Caco-2 (cell line): Measurements from ENCODE around the gene RPL4. TPM values are rescaled to one million over a fixed set of nuclear protein-coding genes. Genes with fewer than 3 reads are reported as not detected.

Experiments used
- BruUV-seq: library from RNA; stranded (reverse); fragments of 400-500 nt; replicated peaks from 2 replicates; lab custom pipeline; 2021; lab: Mats Ljungman, UMichigan
- CTCF ChIA-PET: fragments of 300-600 bp; sonication (Branson Sonifier 250); formaldehyde crosslinking; loops from one replicate; lab custom pipeline; 2022; ENCODE audit warnings: antibody characterized with exemption; lab: Charles Lee
- POLR2A ChIA-PET: fragments of 300-600 bp; sonication (Branson Sonifier 250); formaldehyde crosslinking; loops from one replicate; lab custom pipeline; 2022; ENCODE audit warnings: antibody characterized with exemption; lab: Charles Lee
- DNase-seq, 2 experiments: peaks; one replicate each; pipeline versions ENCODE4 v3.0.0 to v3.0.0-alpha.2; 2020 to 2022
- H3K27me3 ChIP-seq: replicated peaks from 2 replicates; pipeline ENCODE4 v1.6.0; 2011; ENCODE audit warnings: low read length; ENCODE audit not compliant: control insufficient read depth, insufficient read depth
- H3K36me3 ChIP-seq: 2 replicates; pipeline ENCODE4 v1.5.1; 2011; ENCODE audit warnings: low read length; ENCODE audit not compliant: control insufficient read depth, insufficient read depth
- H3K4me1 ChIP-seq: fragments of 250-450 bp; sonication (Bioruptor Pico); 2 replicates; pipeline ENCODE4 v1.5.1; 2020; ENCODE audit warnings: mild to moderate bottlenecking
- H3K4me3 ChIP-seq: 2 replicates; pipeline ENCODE4 v1.5.1; 2011; ENCODE audit warnings: low read depth, mild to moderate bottlenecking, control low read depth, low read length
- H3K9me3 ChIP-seq: fragments of 250-450 bp; sonication (Bioruptor Pico); 2 replicates; pipeline ENCODE4 v1.5.1; 2020; ENCODE audit warnings: mild to moderate bottlenecking, moderate library complexity
- H3K27ac Mint-ChIP-seq: one replicate; pipeline ENCODE4 v1.8.0; 2022; ENCODE audit warnings: mixed read lengths; ENCODE audit not compliant: unreplicated experiment
- H3K27me3 Mint-ChIP-seq: one replicate; pipeline ENCODE4 v1.8.0; 2022; ENCODE audit warnings: mixed read lengths; ENCODE audit not compliant: insufficient read depth, unreplicated experiment
- H3K36me3 Mint-ChIP-seq: one replicate; pipeline ENCODE4 v1.8.0; 2022; ENCODE audit warnings: mild to moderate bottlenecking, mixed read lengths; ENCODE audit not compliant: insufficient read depth, unreplicated experiment
- H3K4me1 Mint-ChIP-seq: one replicate; pipeline ENCODE4 v1.8.0; 2022; ENCODE audit warnings: low read depth, mixed read lengths; ENCODE audit not compliant: unreplicated experiment
- H3K4me3 Mint-ChIP-seq: one replicate; pipeline ENCODE4 v1.8.0; 2022; ENCODE audit warnings: mild to moderate bottlenecking, moderate library complexity, mixed read lengths; ENCODE audit not compliant: unreplicated experiment
- H3K9me3 Mint-ChIP-seq: one replicate; pipeline ENCODE4 v1.8.0; 2022; ENCODE audit warnings: mixed read lengths; ENCODE audit not compliant: unreplicated experiment
- intact Hi-C: fragments of 100-400 bp; cut with micrococcal nuclease; formaldehyde crosslinking; loops from one replicate; pipeline ENCODE4 v1.10.0; 2022; ENCODE audit not compliant: unreplicated experiment
- total RNA-seq: library from RNA; stranded (reverse); gene quantifications from 2 replicates; pipeline ENCODE4 v1.2.3, GENCODE V29; 2022
- TF ChIP-seq, protein P1 (sequence below), 2 experiments: fragments of 200-600 bp in 1 of 2; IDR thresholded peaks; 1 replicate in 1 of 2; 2 replicates in 1 of 2; pipeline versions ENCODE4 v1.5.1 to v1.8.0; 2011 to 2022; ENCODE audit warnings: antibody characterized with exemption in 1 of 2, control low read depth in 1 of 2, inconsistent platforms in 1 of 2, low read depth in 1 of 2, low read length in 1 of 2, mild to moderate bottlenecking in 1 of 2, moderate library complexity in 1 of 2; ENCODE audit not compliant: insufficient read depth in 1 of 2, severe bottlenecking in 1 of 2, unreplicated experiment in 1 of 2

The RPL4 gene
- total RNA-seq, 1 experiment from 2014 or later = 3,102 TPM

DNA sequence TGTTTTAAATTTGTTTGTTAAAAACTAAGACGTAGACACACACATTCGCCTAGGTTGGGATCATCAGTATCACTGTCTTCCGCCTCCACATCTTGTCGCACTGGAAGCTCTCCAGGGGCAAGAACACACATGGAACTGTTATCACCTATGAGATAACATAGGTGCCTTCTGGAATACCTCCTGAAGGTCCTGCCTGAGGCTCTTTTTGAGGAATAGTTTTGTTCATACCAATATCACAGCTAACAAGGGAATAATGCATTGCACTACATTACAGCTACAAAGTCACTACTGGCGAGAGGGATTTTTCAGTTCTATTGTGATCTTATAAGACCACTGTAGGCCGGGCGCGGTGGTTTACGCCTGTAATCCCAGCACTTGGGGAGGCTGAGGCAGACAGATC is 30.4 kb upstream of the RPL4 start:
- no peak overlapping the region for H3K27ac Mint-ChIP-seq
- DNase-seq = no peak
- no peaks in the 10 kb centered on the region for H3K4me1 Mint-ChIP-seq
- no peaks in the 10 kb centered on the region for H3K27me3 Mint-ChIP-seq
- peaks cover 5% of the 10 kb centered on the region for H3K36me3 Mint-ChIP-seq
- Histone ChIP-seq H3K27me3 (no peaks in the 10 kb centered on the region), H3K4me1 (no peaks in the 10 kb centered on the region), H3K9me3 (no peaks in the 10 kb centered on the region), H3K36me3 (no peaks in the 10 kb centered on the region), H3K4me3 (no peak overlapping the region)
- intact Hi-C loops = no loop called here
- POLR2A ChIA-PET = no interaction called here
- CTCF ChIA-PET = no interaction called here
- TF ChIP-seq, protein P1, sequence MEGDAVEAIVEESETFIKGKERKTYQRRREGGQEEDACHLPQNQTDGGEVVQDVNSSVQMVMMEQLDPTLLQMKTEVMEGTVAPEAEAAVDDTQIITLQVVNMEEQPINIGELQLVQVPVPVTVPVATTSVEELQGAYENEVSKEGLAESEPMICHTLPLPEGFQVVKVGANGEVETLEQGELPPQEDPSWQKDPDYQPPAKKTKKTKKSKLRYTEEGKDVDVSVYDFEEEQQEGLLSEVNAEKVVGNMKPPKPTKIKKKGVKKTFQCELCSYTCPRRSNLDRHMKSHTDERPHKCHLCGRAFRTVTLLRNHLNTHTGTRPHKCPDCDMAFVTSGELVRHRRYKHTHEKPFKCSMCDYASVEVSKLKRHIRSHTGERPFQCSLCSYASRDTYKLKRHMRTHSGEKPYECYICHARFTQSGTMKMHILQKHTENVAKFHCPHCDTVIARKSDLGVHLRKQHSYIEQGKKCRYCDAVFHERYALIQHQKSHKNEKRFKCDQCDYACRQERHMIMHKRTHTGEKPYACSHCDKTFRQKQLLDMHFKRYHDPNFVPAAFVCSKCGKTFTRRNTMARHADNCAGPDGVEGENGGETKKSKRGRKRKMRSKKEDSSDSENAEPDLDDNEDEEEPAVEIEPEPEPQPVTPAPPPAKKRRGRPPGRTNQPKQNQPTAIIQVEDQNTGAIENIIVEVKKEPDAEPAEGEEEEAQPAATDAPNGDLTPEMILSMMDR (IDR thresholded peaks at IDR 0.05; ENCODE audit: insufficient read depth in 1 of 2, low read depth in 1 of 2, low read length in 1 of 2, severe bottlenecking in 1 of 2, unreplicated experiment in 1 of 2) = no peak
- H3K9me3 Mint-ChIP-seq = no peaks in the 10 kb centered on the region
- no TSS peak for BruUV-seq
- H3K4me3 Mint-ChIP-seq = no peak overlapping the region

DNA sequence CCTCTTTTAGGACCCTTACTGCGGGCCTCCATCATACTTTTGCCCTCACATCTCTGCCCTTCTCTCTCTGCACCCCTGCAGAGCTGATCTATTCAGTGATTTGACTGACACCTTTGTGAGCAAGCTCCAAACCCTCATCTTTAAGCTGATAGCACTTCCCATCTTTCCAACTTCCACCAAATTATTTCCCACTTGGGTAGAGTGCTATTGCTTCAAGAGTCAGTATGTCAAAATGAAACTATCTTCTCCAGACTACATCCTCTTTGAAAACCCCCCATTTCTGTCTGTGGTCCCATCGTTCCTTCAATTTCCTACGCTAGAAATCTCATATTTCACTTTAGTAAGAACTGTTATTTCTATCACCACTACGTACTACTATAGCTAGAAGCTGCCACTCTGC is 20.2 kb upstream of the RPL4 start:
- H3K4me3 ChIP-seq = no peak overlapping the region
- Mint-ChIP-seq H3K9me3 (no peaks in the 10 kb centered on the region), H3K4me3 (no peak overlapping the region), H3K27ac (no peak overlapping the region), H3K27me3 (no peaks in the 10 kb centered on the region), H3K4me1 (no peaks in the 10 kb centered on the region), H3K36me3 (peaks cover 35% of the 10 kb centered on the region)
- intact Hi-C loops = no loop called here
- no peaks in the 10 kb centered on the region for H3K27me3 ChIP-seq
- no peak for DNase-seq
- TF ChIP-seq, protein P1 (IDR thresholded peaks at IDR 0.05; ENCODE audit: insufficient read depth in 1 of 2, low read depth in 1 of 2, low read length in 1 of 2, severe bottlenecking in 1 of 2, unreplicated experiment in 1 of 2) = no peak
- H3K36me3 ChIP-seq = no peaks in the 10 kb centered on the region
- H3K9me3 ChIP-seq = no peaks in the 10 kb centered on the region
- CTCF ChIA-PET = no interaction called here
- no peaks in the 10 kb centered on the region for H3K4me1 ChIP-seq
- BruUV-seq = no TSS peak
- POLR2A ChIA-PET = no interaction called here

DNA sequence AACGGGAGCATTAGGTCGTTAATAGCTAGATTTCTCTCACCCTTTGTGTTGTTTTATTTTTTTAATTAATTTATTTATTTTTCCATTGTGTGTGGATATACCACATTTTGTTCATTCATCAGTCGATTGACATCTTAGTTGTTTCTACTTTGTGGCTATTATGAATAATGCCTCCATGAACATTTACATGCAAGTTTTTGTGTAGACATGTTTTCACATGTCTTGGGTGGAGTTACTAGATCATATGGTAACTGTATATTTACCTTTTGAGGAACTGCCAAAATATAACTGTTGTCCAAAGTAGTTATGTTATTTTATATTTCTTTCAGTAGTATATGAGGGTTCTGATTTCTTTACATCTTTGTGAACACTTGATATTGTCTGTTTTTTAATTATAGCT is 19.3 kb upstream of the RPL4 start:
- Mint-ChIP-seq H3K36me3 (peaks cover 30% of the 10 kb centered on the region), H3K4me3 (no peak overlapping the region), H3K9me3 (no peaks in the 10 kb centered on the region), H3K4me1 (no peaks in the 10 kb centered on the region), H3K27ac (no peak overlapping the region), H3K27me3 (no peaks in the 10 kb centered on the region)
- Histone ChIP-seq H3K4me3 (no peak overlapping the region), H3K9me3 (no peaks in the 10 kb centered on the region), H3K27me3 (no peaks in the 10 kb centered on the region), H3K36me3 (no peaks in the 10 kb centered on the region), H3K4me1 (no peaks in the 10 kb centered on the region)
- CTCF ChIA-PET = no interaction called here
- POLR2A ChIA-PET = no interaction called here
- intact Hi-C loops = no loop called here
- no TSS peak for BruUV-seq
- DNase-seq = no peak
- TF ChIP-seq, protein P1 (IDR thresholded peaks at IDR 0.05; ENCODE audit: insufficient read depth in 1 of 2, low read depth in 1 of 2, low read length in 1 of 2, severe bottlenecking in 1 of 2, unreplicated experiment in 1 of 2) = no peak
